GM12891 (cell line): ENCODE results near the gene CSNK1A1L.

Experiments used
- POLR2A ChIP-seq: IDR thresholded peaks from 2 replicates; pipeline ENCODE4 v1.6.1; 2011; ENCODE audit warnings: low read depth, low read length, control low read depth
- POU2F2 ChIP-seq: IDR thresholded peaks from 2 replicates; pipeline ENCODE4 v1.6.1; 2011; ENCODE audit warnings: low read depth, mild to moderate bottlenecking, control low read depth, low read length, moderate library complexity

GRCh38 chr13:37091835-37092234 is 13.6 kb downstream of the CSNK1A1L start:
- no peak for TF ChIP-seq POLR2A
- no peak for TF ChIP-seq POU2F2
